GM19025 (cell line): ENCODE measurements around the gene ETFA.
"Not testable (repeated sequence)": the region's sequence is repeated elsewhere in the genome, so short reads cannot be mapped to it uniquely, and the experiment has no call there.

ENCODE experiments used
- ATAC-seq: cut with Tn5 transposase; IDR thresholded peaks from one replicate; pipeline ENCODE4 v1.9.1; 2021; ENCODE audit warnings: mild to moderate bottlenecking, low read depth, moderate library complexity; ENCODE audit not compliant: unreplicated experiment

Gene ETFA

DNA sequence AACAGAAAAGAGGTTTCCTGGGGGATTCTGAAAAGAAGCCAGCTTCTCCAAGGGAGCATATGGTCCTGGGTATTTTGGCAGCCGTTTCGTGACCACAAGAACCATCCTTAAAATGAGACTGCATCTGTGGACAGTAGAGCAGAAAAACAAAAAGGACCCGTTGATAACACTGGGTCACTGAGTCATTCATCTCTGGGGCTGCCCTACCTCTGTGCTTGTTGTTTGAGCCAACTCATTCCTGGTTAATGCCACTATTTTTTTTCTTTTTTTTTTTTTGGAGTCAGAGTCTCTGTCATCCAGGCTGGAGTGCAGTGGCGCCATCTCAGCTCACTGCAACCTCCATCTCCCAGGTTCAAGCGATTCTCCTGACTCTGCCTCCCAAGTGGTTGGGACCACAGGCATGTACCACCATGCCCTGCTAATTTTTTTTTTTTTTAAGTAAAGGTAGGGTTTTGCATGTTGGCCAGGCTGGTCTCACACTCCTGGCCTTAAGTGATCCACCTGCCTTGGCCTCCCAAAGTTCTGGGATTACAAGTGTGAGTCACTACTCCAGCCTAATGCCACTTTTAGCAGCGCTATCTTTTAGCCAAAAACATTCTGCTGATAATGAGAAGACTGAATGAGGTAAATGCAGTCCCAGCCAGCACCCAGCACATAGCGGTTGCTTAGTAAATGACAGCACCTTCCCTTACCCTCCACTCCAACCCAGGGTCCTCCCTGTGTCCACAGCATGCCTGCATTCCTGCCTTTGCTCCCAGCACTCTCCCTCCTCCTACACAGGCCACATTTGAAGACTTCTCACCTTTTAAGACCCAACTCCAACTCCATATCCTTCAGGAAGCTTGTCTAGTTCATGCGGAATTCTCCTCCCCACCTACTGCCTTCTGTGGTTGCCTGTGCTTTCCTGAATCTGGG is 16.2 kb upstream of the ETFA start:
- ATAC-seq = no peak

DNA sequence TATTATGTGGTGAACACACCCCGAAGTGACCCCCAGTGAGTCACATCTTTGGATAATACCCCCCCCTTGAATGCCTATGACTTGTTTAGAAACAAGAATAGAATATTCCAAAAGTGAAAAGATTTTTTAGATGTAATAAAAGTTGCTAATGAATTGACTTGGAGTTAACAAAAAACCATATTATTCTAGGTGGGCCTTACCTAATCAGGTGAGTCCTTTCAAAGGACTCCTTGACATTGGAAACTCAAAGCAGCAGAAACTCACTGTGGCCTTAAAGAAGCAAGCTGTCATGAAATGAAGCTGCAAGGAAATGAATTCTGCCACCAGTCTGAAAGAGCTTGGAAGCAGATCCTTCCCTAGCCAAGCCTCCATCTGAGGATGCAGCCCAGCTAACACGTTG is 14.4 kb upstream of the ETFA start:
- ATAC-seq = no peak

DNA sequence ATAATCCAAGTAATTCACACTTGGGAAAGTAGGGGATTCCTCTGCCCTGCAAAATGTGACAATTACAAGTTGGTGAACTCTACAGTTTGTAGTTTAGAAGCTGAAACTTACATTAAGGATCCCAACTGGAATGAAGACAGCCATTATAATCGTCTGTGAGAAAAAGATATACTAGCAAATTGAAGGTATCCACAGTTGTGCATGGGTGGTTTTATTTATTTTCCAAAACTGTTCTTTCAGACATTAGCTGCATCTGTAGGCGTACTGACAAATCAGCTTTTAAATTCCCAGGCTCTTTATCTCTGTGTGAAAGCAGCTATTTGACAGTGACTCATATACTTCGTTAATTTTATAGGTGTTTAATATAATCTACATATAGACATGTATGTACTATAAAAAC is 12.8 kb upstream of the ETFA start:
- ATAC-seq = no peak

DNA sequence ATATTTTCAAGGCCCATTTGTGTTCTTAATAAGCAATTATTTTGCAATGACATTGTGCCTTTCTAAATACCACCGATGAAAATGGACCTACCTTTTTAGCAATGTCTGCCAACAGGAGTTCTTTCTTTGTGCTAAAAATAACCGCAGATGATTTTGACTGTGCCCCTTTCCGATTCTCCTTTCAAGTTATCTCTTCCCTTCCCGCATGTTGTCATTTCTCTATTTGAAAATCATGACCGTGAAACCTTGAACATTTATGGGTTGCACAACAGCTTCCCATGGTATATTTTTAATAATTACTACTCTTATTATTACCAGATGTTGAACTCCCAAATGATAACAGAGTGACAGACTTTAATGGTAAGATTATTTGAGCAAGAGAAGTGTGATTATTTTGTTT is 10.3 kb upstream of the ETFA start:
- no peak for ATAC-seq

DNA sequence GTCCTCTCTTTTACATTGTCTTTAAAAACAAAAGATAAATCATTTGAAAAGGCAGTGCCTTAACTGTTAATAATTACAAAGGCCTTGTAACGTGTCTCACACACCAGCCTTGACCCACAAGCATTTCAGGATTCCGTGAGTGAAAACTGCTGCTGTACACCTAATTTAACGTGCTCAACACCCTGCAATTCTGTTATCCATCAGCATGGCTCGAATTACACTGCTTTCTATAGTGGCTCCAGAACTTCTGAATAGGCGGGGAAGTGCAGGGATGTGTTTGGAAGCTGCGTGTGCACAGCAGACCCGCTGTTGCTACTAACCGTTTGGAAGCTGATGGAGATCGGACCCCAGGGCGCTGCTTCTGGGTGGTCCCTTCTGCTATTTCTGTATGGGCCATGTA is 9.9 kb upstream of the ETFA start:
- no peak for ATAC-seq

DNA sequence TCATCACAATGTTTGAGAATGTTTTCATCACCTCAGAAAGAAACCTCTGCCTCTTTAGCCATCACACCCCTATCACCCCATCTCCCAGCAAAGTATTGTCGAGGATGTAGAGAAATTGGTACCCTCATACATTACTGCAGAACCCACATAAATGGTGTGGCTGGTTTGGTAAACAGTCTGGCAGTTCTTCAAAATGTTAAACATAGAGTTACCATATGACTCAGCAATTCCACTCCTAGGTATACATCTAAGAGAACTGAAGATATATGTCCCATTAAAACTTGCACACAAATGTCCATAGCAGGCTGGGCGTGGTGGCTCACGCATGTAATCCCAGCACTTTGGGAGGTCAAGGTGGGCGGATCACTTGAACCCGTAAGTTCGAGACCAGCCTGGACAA is 8.7 kb upstream of the ETFA start:
- no peak for ATAC-seq

DNA sequence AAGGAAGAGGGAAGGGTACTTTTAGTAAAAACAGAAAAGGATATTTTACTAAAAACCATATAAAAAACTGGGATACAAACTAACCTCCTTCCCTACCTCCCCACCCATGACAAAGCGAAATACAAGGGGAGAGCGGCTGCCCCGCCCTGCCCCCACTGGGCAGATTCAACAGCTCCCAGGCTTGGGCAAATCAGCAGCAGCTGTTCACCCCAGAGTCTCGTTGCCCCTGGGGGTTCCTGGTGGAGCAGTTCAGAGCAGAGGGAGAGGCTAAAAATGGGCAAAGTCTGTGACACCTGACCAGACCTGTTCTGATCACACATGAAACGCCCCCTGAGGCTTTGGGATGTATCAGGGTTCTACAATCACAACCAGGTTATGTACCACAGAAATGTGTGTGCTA is 2.5 kb upstream of the ETFA start:
- ATAC-seq = no peak

DNA sequence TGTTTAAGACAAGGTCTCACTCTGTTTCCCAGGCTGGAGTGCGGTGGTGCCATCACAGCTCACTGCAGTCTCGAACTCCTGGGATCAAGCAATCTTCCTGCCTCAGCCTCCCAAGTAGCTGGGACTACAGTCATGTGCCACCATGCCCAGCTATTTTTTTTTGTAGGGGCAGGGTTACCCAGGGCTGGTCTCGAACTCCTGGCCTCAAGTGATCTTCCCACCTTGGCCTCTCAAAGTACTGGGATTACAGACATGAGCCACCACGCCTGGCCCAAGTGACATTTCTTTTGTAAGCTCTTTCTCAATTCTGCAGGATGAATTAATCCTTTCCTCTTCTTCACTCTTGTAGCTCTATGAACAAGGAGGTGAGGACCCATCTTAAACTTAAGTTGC is 1.9 kb upstream of the ETFA start:
- not testable (repeated sequence) for ATAC-seq

DNA sequence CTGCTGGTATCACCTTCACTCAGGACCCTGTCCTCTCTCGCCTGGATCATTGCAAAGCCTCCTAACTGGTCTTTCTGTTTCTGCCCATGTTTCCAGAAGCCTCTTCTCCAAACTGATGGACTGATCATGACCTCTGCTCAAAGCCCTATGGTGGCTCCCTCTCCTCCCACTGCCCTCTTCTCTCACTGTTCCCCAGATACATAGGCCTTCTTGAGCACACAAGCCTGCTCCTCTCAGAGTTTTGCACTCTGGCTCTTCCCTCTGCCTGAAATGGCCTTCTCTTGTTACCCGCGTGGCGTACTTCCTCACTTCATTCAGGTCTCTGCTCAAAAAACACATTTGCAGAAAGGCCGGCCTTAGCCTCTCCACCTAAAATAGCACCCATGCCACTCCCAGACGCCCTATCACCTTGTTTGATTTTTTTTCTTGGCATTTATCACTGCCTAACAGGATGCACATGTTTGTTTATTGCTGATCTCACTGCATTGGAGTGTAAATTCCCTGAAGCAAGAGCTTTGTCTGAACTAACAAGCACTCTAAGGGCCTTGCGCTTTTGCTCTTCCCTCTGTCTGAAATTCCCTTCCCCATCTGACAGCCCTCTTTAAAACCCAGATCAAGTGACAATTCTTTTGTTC is 1.4 kb upstream of the ETFA start:
- no peak for ATAC-seq

DNA sequence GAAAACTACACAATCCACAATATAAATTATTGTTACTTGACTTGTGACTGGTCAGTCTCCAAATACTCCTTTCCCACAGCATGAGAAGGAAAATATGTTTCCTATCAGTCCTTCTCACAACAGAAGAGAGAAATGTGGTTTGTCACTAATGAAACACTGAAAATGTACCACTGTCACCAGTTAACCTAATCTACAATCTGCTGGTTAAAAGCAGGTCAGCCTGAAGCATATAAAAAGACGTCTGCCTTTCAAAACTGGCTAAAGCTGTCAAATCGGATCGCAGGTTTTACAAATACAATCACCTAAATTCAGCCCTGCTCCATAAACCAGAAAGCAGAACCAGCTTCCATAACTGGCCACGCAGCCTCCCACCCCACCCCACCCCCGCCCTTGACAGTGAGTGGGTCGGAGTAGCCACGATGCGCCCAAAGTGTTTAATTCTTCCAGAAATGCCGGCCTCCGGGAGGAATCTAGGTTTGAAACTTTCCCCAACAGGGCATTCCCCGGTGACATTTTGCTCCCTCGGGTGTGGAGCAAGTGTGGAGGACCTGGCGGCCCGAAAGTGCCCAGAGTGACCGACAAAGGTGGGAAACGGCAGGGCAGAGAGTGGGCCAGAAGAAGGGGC is 682 bp downstream of the ETFA start:
- no peak for ATAC-seq

DNA sequence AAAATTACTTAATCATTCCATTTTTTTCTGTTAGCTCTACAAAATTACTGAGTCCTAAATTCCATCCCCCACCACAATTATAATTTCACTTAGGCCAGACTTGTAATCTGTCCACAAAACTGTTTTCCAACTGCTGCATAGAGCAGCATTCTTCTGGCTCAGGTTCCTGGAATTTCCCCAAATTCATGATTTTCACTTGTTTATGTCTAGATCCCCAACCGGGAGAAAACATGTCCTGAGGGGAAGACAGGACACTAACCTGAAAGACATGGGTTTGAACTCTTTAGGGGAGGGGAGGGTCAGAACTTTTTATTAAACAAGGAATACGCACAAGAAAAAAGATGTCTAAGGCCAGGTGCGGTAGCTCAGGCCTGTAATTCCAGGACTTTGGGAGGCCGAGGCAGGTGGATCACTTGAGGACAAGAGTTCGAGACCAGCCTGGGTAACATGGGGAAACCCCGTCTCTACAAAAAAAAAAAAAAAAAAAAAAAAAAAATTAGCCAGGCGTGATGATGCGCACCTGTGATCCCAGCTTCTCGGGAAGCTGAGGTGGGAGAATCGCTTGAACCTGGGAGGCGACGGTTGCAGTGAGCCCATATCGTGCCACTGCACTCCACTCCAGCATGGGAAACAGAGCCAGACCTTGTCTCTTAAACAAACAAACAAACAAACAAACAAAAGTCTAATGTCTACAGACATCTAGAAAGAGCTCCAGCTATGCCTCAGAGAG is 1.5 kb downstream of the ETFA start:
- ATAC-seq = no peak

DNA sequence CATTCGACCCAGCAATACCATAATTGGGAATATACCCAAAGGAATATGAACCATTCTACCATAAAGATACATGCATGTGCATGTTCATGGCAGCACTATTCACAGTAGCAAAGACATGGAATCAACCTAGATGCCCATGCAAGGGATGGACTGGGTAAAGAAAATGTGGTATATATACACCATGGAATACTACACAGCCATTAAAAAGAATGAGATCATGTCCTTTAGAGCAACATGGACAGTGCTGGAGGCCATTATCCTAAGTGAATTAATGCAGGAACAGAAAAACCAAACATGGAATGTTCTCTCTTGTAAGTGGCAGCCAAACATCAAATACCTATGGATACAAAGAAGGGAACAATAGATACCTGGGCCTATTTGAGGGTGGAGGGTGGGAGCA is 7.4 kb downstream of the ETFA start:
- no peak for ATAC-seq

DNA sequence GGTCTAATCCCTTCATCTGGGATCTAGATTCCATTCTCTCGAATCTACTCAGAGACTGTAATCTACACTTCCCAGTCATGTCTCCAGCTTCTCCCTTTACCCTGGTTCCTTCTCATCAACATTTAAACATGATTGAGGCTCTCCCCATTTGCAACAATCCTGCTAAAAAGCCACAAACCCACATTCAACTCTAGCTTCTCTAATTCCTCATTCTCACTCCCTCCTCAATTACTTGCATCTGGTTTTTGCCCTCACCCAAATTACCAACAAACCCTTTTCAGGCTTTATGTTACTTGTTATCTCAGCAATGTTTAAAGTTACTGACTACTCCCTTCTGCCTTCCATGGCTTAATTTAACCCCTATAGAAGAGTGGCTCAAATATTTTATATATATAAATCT is 11.5 kb downstream of the ETFA start:
- ATAC-seq = no peak

DNA sequence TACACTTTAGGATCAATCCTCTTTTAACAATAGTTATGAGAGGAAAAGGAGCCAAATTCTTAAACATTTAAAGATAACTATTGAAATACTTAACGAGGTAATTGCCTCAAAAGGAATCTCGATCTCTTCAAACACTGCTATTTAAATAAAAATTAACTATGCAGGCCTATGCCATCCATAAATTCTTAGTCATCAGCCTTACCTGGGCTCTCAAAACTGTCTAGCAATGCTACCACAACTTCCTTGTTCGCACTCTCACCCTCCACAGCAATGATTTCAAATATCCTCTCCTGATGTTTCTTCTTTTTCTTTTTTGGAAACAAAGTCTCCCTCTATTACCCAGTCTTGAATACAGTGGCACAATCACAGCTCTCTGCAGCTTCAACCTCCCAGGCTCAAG is 12.3 kb downstream of the ETFA start:
- ATAC-seq = no peak

DNA sequence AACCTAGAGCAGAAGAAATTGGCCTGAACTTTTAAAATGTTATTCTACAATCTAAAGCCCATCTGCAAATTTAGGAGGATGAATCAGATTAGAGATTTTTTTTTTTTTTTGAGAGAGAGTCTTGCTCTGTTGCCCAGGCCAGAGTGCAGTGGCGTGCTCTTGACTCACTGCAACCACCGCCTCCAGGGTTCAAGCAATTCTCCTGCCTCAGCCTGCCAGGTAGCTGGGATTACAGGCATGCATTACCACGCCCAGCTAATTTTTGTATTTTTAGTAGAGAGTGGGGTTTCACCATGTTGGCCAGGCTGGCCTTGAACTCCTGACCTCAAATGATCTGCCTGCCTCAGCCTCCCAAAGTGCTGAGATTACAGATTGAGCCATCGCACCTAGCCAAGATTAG is 13.3 kb downstream of the ETFA start:
- ATAC-seq = not testable (repeated sequence)

DNA sequence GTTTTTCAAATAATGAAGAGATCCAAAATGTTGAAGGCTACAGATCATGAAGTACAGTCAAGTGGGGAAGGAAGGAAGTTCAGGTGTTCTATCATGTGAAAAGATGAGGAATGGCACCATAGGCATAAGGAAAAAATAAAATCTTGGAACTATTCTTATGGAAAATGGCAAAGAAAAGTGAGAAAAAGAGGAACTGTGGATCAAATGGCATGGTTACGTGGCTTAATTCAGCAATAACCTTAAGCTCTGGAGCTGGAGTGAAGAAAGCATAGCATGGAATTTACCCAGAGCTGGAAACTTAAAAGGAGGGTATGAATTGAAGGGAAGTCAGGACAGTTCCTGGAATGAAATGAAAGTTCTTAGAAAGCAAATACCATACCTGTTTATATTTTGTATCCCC is 14.4 kb downstream of the ETFA start:
- ATAC-seq = no peak

DNA sequence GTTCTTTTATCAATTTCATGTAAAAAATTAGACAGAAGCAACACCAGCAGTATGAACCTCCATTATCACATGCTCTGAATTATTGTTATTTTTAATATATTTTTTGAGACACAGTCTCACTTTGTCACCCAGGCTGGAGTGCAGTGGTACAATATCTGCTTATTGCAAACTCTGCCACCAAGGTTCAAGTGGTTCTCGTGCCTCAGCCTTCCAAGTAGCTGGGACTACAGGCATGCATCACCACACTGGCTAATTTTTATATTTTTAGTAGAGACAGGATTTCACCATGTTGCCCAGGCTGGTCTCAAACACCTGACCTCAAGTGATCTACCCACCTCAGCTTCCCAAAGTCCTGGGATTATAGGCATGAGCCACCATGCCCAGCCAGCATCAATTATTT is 16.8 kb downstream of the ETFA start:
- ATAC-seq = not testable (repeated sequence)

DNA sequence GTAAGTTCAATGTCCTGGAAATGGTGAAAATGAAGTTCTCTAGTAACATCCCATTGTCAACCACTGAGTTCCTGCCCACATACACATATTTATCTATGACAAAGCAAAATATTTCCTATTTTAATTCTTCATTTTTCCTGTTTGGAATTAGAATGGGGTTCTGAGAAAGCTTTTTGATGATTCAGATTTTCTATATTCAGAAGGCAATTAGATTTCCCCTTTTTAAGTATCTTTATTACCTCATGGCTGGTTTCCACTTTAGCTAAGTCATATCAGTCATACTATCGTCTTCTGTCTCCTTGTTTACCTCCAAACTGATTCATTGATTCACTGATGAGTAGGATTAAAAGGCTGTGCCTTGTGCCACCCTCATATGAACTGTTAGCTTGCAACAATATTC is 17.9 kb downstream of the ETFA start:
- no peak for ATAC-seq

DNA sequence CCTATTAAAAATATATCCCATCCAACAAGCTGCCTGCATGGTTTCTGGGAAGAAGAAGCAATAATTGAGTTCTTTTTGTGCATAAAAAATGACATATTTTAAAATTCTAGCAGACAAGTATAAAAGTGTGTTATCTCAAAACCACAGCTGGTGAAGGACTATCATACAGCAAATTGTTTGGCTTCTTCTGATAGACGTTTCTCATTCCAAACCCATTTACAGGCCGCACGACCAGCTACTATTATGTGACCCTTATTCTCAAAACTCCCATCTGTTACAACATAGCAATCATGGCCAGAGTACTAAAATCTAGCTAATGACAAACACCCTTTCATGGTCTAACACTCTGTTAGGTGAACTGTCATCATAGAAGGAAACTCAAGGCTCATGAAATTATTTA is 21.7 kb downstream of the ETFA start:
- ATAC-seq = no peak

DNA sequence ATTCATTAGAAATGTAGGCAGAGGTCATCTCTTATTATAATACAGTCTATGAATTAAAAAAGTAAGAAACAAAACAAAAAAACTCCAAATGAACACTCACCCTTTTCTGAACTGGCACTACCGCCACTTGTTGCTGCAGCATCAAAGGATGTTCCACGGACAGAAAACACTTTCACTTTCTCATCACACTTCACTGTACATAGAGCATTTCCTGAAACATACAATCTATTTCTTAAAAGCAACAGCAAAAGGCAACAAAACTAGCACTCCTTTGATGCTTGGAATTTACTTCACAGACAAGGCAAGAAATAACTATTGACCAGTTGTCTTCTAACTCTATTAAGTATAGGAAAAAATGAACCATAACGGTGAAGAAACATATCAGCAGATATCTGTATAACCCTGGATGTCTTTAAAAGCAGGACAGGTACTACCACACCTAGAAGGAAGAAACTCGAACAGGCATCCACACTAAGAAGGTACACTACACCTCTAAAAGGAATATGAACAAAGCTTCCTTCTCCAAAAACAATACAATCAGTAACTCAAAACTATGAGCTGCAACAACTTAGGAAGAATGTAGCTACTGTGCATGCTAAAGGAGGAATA is 24.9 kb downstream of the ETFA start:
- ATAC-seq = no peak
